ENCODE measurements around the gene ACBD6. TPM values are rescaled to one million over a fixed set of nuclear protein-coding genes. Genes with fewer than 3 reads are reported as not detected.
"Not testable (repeated sequence)": the region's sequence is repeated elsewhere in the genome, so short reads cannot be mapped to it uniquely, and the experiment has no call there.

Gene ACBD6
- 42.6 TPM for polyA plus RNA-seq (2013, experiment 1 of 2)
- 44.3 TPM for polyA plus RNA-seq (2013, experiment 2 of 2)

- peaks cover 5% of the 10 kb centered on the region for H3K36me3 ChIP-seq (ENCODE audit: control insufficient read depth, insufficient read depth, low read length)
- 4 to 7% methylated on average over 68 of the region's 83 CpGs for WGBS, 2 experiments (ENCODE audit: insufficient coverage in 2 of 2)
- H3K4me3 ChIP-seq (ENCODE audit: extremely low read depth, insufficient read depth, low read length, poor library complexity, severe bottlenecking) = peak within 1 kb of the TSS; percentile 73
- peak within 1 kb of the TSS; percentile 91 for H3K27ac ChIP-seq (ENCODE audit: low read depth, low read length, severe bottlenecking)
- no peaks in the 10 kb centered on the region for H3K4me1 ChIP-seq (ENCODE audit: control insufficient read depth, insufficient read depth, low read length, poor library complexity, severe bottlenecking)
- no peaks in the 10 kb centered on the region for H3K9me3 ChIP-seq (ENCODE audit: control insufficient read depth, low read length)
Measured at GRCh38 chr1:180502361-180503279, at the start of gene ACBD6. TSS of gene ACBD6 (minus strand) at chr1:180502577. CDS start at chr1:180502266, 311 bp downstream.

- Histone ChIP-seq H3K36me3 (ENCODE audit: control insufficient read depth, insufficient read depth, low read length) (no peaks in the 10 kb centered on the region), H3K27ac (ENCODE audit: low read depth, low read length, severe bottlenecking) (no peak overlapping the region), H3K4me3 (ENCODE audit: extremely low read depth, insufficient read depth, low read length, poor library complexity, severe bottlenecking) (no peak overlapping the region), H3K4me1 (ENCODE audit: control insufficient read depth, insufficient read depth, low read length, poor library complexity, severe bottlenecking) (no peaks in the 10 kb centered on the region), H3K9me3 (ENCODE audit: control insufficient read depth, low read length) (no peaks in the 10 kb centered on the region)
- WGBS, 2 experiments (ENCODE audit: insufficient coverage in 2 of 2) = 92 to 100% methylated on average over 1 of the region's 1 CpG
Measured at GRCh38 chr1:180551997-180552396, 49.6 kb upstream of the ACBD6 start.

- no peaks in the 10 kb centered on the region for H3K4me1 ChIP-seq (ENCODE audit: control insufficient read depth, insufficient read depth, low read length, poor library complexity, severe bottlenecking)
- no peaks in the 10 kb centered on the region for H3K36me3 ChIP-seq (ENCODE audit: control insufficient read depth, insufficient read depth, low read length)
- H3K9me3 ChIP-seq (ENCODE audit: control insufficient read depth, low read length) = no peaks in the 10 kb centered on the region
- WGBS, 2 experiments (ENCODE audit: insufficient coverage in 2 of 2) = 100% methylated on average over 1 to 2 of the region's 3 CpGs
- no peak overlapping the region for H3K4me3 ChIP-seq (ENCODE audit: extremely low read depth, insufficient read depth, low read length, poor library complexity, severe bottlenecking)
- H3K27ac ChIP-seq (ENCODE audit: low read depth, low read length, severe bottlenecking) = no peak overlapping the region
Measured at GRCh38 chr1:180550241-180550640, 47.9 kb upstream of the ACBD6 start.

- H3K36me3 ChIP-seq (ENCODE audit: control insufficient read depth, insufficient read depth, low read length); H3K4me3 ChIP-seq (ENCODE audit: extremely low read depth, insufficient read depth, low read length, poor library complexity, severe bottlenecking); H3K9me3 ChIP-seq (ENCODE audit: control insufficient read depth, low read length); H3K27ac ChIP-seq (ENCODE audit: low read depth, low read length, severe bottlenecking); H3K4me1 ChIP-seq (ENCODE audit: control insufficient read depth, insufficient read depth, low read length, poor library complexity, severe bottlenecking): not testable (repeated sequence)
- WGBS, 2 experiments (ENCODE audit: insufficient coverage in 2 of 2) = 86 to 92% methylated on average over 6 of the region's 8 CpGs
Measured at GRCh38 chr1:180549770-180550169, 47.4 kb upstream of the ACBD6 start.

GRCh38 chr1:180548686-180549317, 46.4 kb upstream of the ACBD6 start:
- no peak overlapping the region for H3K27ac ChIP-seq (ENCODE audit: low read depth, low read length, severe bottlenecking)
- no peaks in the 10 kb centered on the region for H3K9me3 ChIP-seq (ENCODE audit: control insufficient read depth, low read length)
- no peak overlapping the region for H3K4me3 ChIP-seq (ENCODE audit: extremely low read depth, insufficient read depth, low read length, poor library complexity, severe bottlenecking)
- no peaks in the 10 kb centered on the region for H3K4me1 ChIP-seq (ENCODE audit: control insufficient read depth, insufficient read depth, low read length, poor library complexity, severe bottlenecking)
- WGBS, 2 experiments (ENCODE audit: insufficient coverage in 2 of 2) = 90% methylated on average over 5 of the region's 7 CpGs
- H3K36me3 ChIP-seq (ENCODE audit: control insufficient read depth, insufficient read depth, low read length) = no peaks in the 10 kb centered on the region

GRCh38 chr1:180545991-180546390, 43.6 kb upstream of the ACBD6 start:
- no peaks in the 10 kb centered on the region for H3K9me3 ChIP-seq (ENCODE audit: control insufficient read depth, low read length)
- no peak overlapping the region for H3K27ac ChIP-seq (ENCODE audit: low read depth, low read length, severe bottlenecking)
- peaks cover 8% of the 10 kb centered on the region for H3K4me1 ChIP-seq (ENCODE audit: control insufficient read depth, insufficient read depth, low read length, poor library complexity, severe bottlenecking)
- H3K4me3 ChIP-seq (ENCODE audit: extremely low read depth, insufficient read depth, low read length, poor library complexity, severe bottlenecking) = no peak overlapping the region
- 100% methylated on average over 1 of the region's 1 CpG; no CpG with 5 or more reads in 1 of the 2 experiments for WGBS, 2 experiments (ENCODE audit: insufficient coverage in 2 of 2)
- H3K36me3 ChIP-seq (ENCODE audit: control insufficient read depth, insufficient read depth, low read length) = no peaks in the 10 kb centered on the region

- no peak overlapping the region for H3K4me3 ChIP-seq (ENCODE audit: extremely low read depth, insufficient read depth, low read length, poor library complexity, severe bottlenecking)
- WGBS, 2 experiments (ENCODE audit: insufficient coverage in 2 of 2) = 86 to 87% methylated on average over 4 of the region's 4 CpGs
Measured at GRCh38 chr1:180544050-180544449, 41.7 kb upstream of the ACBD6 start.

GRCh38 chr1:180542838-180543145, 40.4 kb upstream of the ACBD6 start:
- Histone ChIP-seq H3K9me3 (ENCODE audit: control insufficient read depth, low read length) (no peaks in the 10 kb centered on the region), H3K4me1 (ENCODE audit: control insufficient read depth, insufficient read depth, low read length, poor library complexity, severe bottlenecking) (peaks cover 8% of the 10 kb centered on the region), H3K36me3 (ENCODE audit: control insufficient read depth, insufficient read depth, low read length) (no peaks in the 10 kb centered on the region), H3K4me3 (ENCODE audit: extremely low read depth, insufficient read depth, low read length, poor library complexity, severe bottlenecking) (no peak overlapping the region), H3K27ac (ENCODE audit: low read depth, low read length, severe bottlenecking) (no peak overlapping the region)
- WGBS, 2 experiments (ENCODE audit: insufficient coverage in 2 of 2) = 71 to 80% methylated on average over 1 of the region's 2 CpGs

More at GRCh38 chr1:180544050-180544449, 41.7 kb upstream of the ACBD6 start:
- no peaks in the 10 kb centered on the region for H3K9me3 ChIP-seq (ENCODE audit: control insufficient read depth, low read length)
- H3K36me3 ChIP-seq (ENCODE audit: control insufficient read depth, insufficient read depth, low read length) = no peaks in the 10 kb centered on the region
- no peak overlapping the region for H3K27ac ChIP-seq (ENCODE audit: low read depth, low read length, severe bottlenecking)
- peaks cover 8% of the 10 kb centered on the region for H3K4me1 ChIP-seq (ENCODE audit: control insufficient read depth, insufficient read depth, low read length, poor library complexity, severe bottlenecking)

- H3K9me3 ChIP-seq (ENCODE audit: control insufficient read depth, low read length) = no peaks in the 10 kb centered on the region
- 51 to 55% methylated on average over 5 to 6 of the region's 9 CpGs for WGBS, 2 experiments (ENCODE audit: insufficient coverage in 2 of 2)
- no peak overlapping the region for H3K4me3 ChIP-seq (ENCODE audit: extremely low read depth, insufficient read depth, low read length, poor library complexity, severe bottlenecking)
- H3K27ac ChIP-seq (ENCODE audit: low read depth, low read length, severe bottlenecking) = peak overlapping the region; percentile 3
- H3K4me1 ChIP-seq (ENCODE audit: control insufficient read depth, insufficient read depth, low read length, poor library complexity, severe bottlenecking) = peaks cover 8% of the 10 kb centered on the region
- H3K36me3 ChIP-seq (ENCODE audit: control insufficient read depth, insufficient read depth, low read length) = no peaks in the 10 kb centered on the region
Measured at GRCh38 chr1:180542113-180542837, 39.9 kb upstream of the ACBD6 start.

GRCh38 chr1:180540697-180541594, 38.6 kb upstream of the ACBD6 start:
- peaks cover 8% of the 10 kb centered on the region for H3K4me1 ChIP-seq (ENCODE audit: control insufficient read depth, insufficient read depth, low read length, poor library complexity, severe bottlenecking)
- no peaks in the 10 kb centered on the region for H3K36me3 ChIP-seq (ENCODE audit: control insufficient read depth, insufficient read depth, low read length)
- 89 to 92% methylated on average over 7 to 9 of the region's 14 CpGs for WGBS, 2 experiments (ENCODE audit: insufficient coverage in 2 of 2)
- no peak overlapping the region for H3K27ac ChIP-seq (ENCODE audit: low read depth, low read length, severe bottlenecking)
- H3K4me3 ChIP-seq (ENCODE audit: extremely low read depth, insufficient read depth, low read length, poor library complexity, severe bottlenecking) = no peak overlapping the region
- H3K9me3 ChIP-seq (ENCODE audit: control insufficient read depth, low read length) = no peaks in the 10 kb centered on the region

Measured in mesodermal cell (in vitro differentiated cells).